ENCODE data around the gene JADE2. TPM values are rescaled to one million over a fixed set of nuclear protein-coding genes. Genes with fewer than 3 reads are reported as not detected.
"Not testable (repeated sequence)": the region's sequence is repeated elsewhere in the genome, so short reads cannot be mapped to it uniquely, and the experiment has no call there.

Gene JADE2
- total RNA-seq, 4 donors from 2014 or later, result 35.5 to 68.1 (median 59.0) TPM

DNA sequence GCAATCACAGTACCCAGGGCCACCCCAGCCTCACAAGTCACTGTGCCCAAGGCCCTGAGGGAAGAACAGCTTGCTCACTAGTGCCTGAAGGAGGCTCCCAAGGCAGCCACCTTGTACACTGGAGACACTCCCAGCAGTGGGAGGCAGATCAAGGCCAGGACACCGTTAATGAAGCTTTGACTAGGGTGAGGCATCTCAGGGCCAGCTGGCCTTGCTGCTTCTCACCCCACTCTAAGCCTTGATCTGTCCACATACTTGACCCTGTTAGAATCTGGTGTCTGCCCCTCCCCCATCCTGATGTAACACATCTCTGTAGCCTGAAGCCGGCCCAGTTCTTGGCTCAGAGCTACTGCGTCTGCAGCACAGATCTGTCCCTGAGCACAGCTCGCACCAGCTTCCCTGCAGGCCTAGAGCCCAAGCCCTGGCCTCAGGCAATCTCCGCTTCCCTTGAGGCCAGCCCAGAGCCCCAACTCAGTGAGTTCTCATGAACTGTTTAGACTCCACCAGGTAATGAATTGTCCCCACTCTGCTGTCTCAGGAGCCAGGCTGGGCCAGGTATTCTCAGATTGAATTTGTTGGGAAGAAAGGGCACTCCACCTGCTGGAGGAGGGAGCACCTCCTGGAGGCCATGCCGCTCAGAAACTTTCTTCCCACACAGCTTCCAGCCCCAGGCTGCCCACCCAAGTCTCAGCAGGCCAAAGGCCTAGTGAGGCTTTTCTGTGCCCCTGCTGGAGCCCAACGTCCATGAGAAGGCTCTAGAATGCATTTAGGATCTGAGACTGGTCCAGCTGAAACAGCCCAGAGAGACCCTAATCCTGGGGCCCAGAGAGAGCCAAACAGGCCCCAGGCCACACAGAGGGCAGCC lies 13.4 kb upstream of the JADE2 start:
- TF ChIP-seq POLR2A (IDR thresholded peaks at IDR 0.05), result no peak
- TF ChIP-seq, protein P1, sequence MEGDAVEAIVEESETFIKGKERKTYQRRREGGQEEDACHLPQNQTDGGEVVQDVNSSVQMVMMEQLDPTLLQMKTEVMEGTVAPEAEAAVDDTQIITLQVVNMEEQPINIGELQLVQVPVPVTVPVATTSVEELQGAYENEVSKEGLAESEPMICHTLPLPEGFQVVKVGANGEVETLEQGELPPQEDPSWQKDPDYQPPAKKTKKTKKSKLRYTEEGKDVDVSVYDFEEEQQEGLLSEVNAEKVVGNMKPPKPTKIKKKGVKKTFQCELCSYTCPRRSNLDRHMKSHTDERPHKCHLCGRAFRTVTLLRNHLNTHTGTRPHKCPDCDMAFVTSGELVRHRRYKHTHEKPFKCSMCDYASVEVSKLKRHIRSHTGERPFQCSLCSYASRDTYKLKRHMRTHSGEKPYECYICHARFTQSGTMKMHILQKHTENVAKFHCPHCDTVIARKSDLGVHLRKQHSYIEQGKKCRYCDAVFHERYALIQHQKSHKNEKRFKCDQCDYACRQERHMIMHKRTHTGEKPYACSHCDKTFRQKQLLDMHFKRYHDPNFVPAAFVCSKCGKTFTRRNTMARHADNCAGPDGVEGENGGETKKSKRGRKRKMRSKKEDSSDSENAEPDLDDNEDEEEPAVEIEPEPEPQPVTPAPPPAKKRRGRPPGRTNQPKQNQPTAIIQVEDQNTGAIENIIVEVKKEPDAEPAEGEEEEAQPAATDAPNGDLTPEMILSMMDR (IDR thresholded peaks at IDR 0.05), result no peak
- intact Hi-C loops (cut with DNase I; ENCODE audit: low total_unique reads), result no loop called here
- H3K4me3 ChIP-seq (ENCODE audit: low read depth, poor library complexity, severe bottlenecking), result no peak overlapping the region
- WGBS, 2 donors, result 50 to 52% methylated on average over 6 to 7 of the region's 7 CpGs
- DNase-seq (ENCODE audit: low spot score in 2 of 2), result peak; percentile 60 to 92

DNA sequence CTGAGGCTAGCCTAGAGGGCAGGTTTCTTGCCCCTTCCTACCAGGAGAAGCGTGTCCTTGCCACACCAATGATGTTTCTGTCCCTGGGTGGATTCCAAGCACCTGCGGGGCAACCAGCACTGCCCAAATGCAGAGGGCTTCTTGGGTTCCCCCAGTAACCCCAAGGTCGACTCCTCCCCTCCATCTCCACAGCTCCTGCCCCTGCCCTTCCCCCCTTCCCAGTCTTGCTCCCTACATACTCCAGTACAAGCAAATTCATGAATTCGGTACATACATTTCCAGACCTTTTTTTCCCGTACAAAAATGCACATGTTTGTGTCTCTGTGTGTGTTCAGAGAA lies 12.8 kb upstream of the JADE2 start:
- intact Hi-C loops (cut with DNase I; ENCODE audit: low total_unique reads), result no loop called here
- no peak for DNase-seq (ENCODE audit: low spot score in 2 of 2)
- no peak for TF ChIP-seq POLR2A (IDR thresholded peaks at IDR 0.05)
- TF ChIP-seq, protein P1 (IDR thresholded peaks at IDR 0.05), result no peak
- no peak overlapping the region for H3K4me3 ChIP-seq (ENCODE audit: low read depth, poor library complexity, severe bottlenecking)
- WGBS, 2 donors, result 84 to 87% methylated on average over 5 of the region's 5 CpGs

DNA sequence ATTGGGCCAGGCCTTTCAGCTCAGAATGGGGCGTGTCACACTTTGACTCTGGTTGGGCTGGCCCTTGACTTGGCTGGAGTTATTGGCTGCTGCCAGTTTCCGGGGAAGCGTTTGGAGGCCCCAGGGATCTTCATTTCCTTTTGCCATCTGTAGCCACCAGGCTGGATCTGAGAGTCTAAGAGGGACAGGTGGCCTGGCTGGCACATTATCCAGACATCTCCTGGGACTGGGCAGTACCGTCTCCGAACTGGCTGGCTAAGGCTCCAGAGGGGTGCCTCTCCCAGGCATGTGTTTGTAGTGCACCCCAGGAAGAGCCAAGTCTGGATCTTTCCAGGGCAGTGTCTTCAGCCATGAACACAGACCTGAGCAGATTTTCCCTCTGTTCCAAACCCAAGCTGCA lies 9.7 kb upstream of the JADE2 start:
- 57 to 73% methylated on average over 3 to 5 of the region's 5 CpGs for WGBS, 2 donors
- intact Hi-C loops (cut with DNase I; ENCODE audit: low total_unique reads), result no loop called here
- no peak for TF ChIP-seq POLR2A (IDR thresholded peaks at IDR 0.05)
- TF ChIP-seq, protein P1 (IDR thresholded peaks at IDR 0.05), result no peak
- DNase-seq (ENCODE audit: low spot score in 2 of 2), result no peak
- H3K4me3 ChIP-seq (ENCODE audit: low read depth, poor library complexity, severe bottlenecking), result no peak overlapping the region

DNA sequence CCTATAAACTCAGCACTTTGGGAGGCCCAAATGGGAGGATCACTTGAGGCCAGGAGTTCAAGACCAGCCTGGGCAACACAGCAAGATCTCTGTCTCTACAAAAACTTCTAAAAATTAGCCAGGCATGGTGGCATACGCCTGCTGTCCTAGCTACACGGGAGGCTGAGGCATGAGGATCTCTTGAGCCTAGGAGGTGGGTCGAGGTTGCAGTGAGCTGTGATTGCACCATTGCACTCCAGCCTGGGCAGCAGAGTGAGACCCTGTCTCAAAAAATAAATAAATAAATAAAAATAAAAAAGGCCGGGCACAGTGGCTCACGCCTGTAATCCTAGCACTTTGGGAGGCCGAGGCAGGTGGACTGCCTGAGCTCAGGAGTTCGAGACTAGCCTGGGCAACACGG lies 8.5 kb upstream of the JADE2 start:
- H3K4me3 ChIP-seq (ENCODE audit: low read depth, poor library complexity, severe bottlenecking); intact Hi-C loops (cut with DNase I; ENCODE audit: low total_unique reads); DNase-seq (ENCODE audit: low spot score in 2 of 2): not testable (repeated sequence)
- 94 to 95% methylated on average over 8 of the region's 8 CpGs for WGBS, 2 donors

DNA sequence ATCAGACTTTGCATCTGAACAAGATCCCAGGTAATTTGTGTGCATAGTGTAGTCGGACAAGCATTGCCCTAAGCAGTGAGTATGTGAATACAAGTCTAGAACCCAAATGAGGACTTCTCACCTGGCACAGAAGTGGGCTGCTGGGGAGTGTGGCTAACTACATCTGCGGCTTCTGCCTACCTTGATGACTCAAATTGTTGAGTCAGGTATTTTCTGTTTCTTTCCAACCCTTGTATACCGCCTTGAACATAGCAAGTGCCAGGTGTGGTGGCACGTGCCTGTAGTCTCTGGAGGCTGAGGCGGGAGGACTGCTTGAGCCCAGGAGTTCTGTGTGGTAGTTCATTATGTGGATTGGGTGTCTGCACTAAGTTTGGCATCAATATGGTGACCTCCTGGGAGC lies 7.9 kb upstream of the JADE2 start:
- TF ChIP-seq, protein P1 (IDR thresholded peaks at IDR 0.05), result no peak
- no peak for TF ChIP-seq POLR2A (IDR thresholded peaks at IDR 0.05)
- no peak for DNase-seq (ENCODE audit: low spot score in 2 of 2)
- H3K4me3 ChIP-seq (ENCODE audit: low read depth, poor library complexity, severe bottlenecking), result no peak overlapping the region
- intact Hi-C loops (cut with DNase I; ENCODE audit: low total_unique reads), result no loop called here
- WGBS, 2 donors, result 70 to 82% methylated on average over 5 of the region's 5 CpGs

DNA sequence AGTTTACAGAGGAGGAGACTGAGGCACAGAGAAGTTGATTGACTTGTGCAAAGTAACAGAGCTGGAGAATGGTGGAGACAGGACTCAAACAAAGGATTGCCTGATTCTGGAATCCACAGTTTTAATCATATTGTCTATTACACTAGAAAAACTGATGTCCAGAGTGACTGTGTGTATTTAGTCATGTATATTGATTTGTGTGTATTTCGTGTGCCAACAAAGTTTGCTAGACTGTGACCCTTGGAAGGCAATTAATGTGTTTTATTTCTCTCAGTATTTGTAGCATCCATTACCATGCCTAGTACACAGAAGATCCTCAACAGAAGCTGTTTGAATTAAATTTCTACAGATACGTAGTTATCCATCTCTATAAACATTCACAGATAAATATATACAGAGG lies 5.5 kb upstream of the JADE2 start:
- 86 to 89% methylated on average over 2 of the region's 2 CpGs for WGBS, 2 donors
- no peak for DNase-seq (ENCODE audit: low spot score in 2 of 2)
- intact Hi-C loops (cut with DNase I; ENCODE audit: low total_unique reads), result loop anchor here (10.0 kb wide), 1 partner anchor 105 kb away; the partner anchor contains the start of gene CDKN2AIPNL
- no peak overlapping the region for H3K4me3 ChIP-seq (ENCODE audit: low read depth, poor library complexity, severe bottlenecking)
- TF ChIP-seq POLR2A (IDR thresholded peaks at IDR 0.05), result no peak
- TF ChIP-seq, protein P1 (IDR thresholded peaks at IDR 0.05), result no peak
